Motor neuron (in vitro differentiated cells): Measurements from ENCODE around the gene FAM171A2. TPM values are rescaled to one million over a fixed set of nuclear protein-coding genes. Genes with fewer than 3 reads are reported as not detected.
A peak's percentile ranks its signal among the peaks of the same experiment; 100 is the strongest.

Source experiments
- ATAC-seq, 8 experiments: fragments of 200-7000 bp; cut with Tn5 transposase; replicated peaks in 6 of 8; 2 replicates each; pipeline ENCODE4 v1.8.0; 2021; ENCODE audit warnings: mild to moderate bottlenecking in 8 of 8, moderate library complexity in 8 of 8
- H3K27ac ChIP-seq, 2 donors: fragments of 250-450 bp; sonication (Bioruptor Pico); 2 replicates each; pipeline ENCODE4 v1.9.0; 2021; ENCODE audit warnings: antibody characterized with exemption in 2 of 2, mild to moderate bottlenecking in 2 of 2, moderate library complexity in 1 of 2
- H3K4me1 ChIP-seq, 2 donors: fragments of 250-450 bp; sonication (Bioruptor Pico); replicated peaks in 1 of 2; 2 replicates each; pipeline ENCODE4 v1.6.1; 2021; ENCODE audit warnings: antibody characterized with exemption in 2 of 2, mild to moderate bottlenecking in 2 of 2, moderate library complexity in 1 of 2
- H3K4me3 ChIP-seq, 5 donors: fragments of 250-450 bp; sonication (Bioruptor Pico); 2 replicates each; pipeline ENCODE4 v1.9.0; 2021; ENCODE audit warnings: antibody characterized with exemption in 5 of 5, mild to moderate bottlenecking in 5 of 5, moderate library complexity in 4 of 5
- WGBS, 10 experiments: fragments of 450-650 bp; shearing (Covaris generic); methylation state at CpG; one replicate each; pipeline ENCODE4 v1.0.0; 2022; 5-methylcytosine and 5-hydroxymethylcytosine counted together
- in situ Hi-C, 9 experiments: fragments of 400-800 bp; cut with MboI; loops; one replicate each; pipeline ENCODE4 v1.15.0; 2021; ENCODE audit warnings: low sequenced_read_pairs in 9 of 9, low pct_unique_long_range_greater_than_20kb in 2 of 9; ENCODE audit not compliant: unreplicated experiment in 9 of 9
- total RNA-seq, 8 experiments: library from RNA; unstranded; fragments of 300-600 nt; gene quantifications; 2 replicates each; pipeline versions ENCODE4 v1.2.3 to v1.2.4, GENCODE V29; 2022

Gene FAM171A2
- total RNA-seq, 8 experiments from 2014 or later, result 0.81 to 30.1 (median 22.7) TPM

DNA sequence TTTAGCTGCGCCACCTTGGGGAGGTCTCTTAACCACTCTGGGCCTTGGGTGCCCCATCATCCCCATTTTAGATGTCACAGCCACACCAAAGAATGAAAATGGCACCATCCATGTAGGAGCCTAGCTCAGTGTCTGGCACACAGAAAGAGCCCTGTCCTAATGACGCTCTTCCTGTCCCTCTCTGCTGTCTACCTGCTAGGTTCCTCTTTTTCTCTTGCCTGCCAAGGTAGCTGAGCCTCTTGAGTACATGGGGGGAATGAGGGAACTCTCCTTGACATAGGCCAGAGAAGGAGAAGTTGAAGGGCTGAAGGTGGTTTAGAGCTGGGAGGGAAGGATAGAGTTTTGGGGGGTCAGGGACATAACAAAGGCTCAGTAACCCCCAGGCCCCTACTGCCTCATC, 53.5 kb downstream of the FAM171A2 start:
- no peak for ATAC-seq
- Histone ChIP-seq H3K4me1 (peaks cover 23 to 40% of the 10 kb centered on the region in 2 donors), H3K27ac (peak overlapping the region in 1 of 2 donors; percentile 49), H3K4me3 (peak overlapping the region in 4 of 5 donors; percentile 3 to 51 (median 12))
- 38 to 67% (median 60%) methylated on average over 1 of the region's 2 CpGs; no CpG with 5 or more reads in 7 of the 10 experiments for WGBS, 10 experiments
- in situ Hi-C loops, result loop anchor here in 1 of 9 experiments (10.0 kb wide), 1 partner anchor 85 kb away; no protein-coding TSS in a partner anchor

DNA sequence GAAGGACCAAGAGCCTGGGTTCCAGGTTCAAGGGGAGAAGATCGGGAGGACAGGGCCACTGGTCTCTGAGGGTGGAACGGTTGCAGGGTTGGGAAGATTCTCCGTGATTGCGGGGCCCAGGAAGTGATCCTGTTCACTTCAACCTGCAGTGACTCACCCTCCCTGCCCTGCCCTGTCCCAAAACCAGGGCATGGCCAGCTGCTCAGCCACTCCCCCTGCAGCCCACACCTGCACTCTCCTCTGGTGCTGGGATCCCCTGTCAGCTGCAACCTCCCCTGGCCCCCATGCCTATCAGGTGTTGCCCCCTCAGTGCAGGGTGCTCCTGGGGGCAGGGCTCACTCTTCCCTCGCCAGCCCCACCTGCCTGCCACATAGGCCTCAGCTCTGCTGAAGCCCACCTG, 54.2 kb downstream of the FAM171A2 start:
- no peak for ATAC-seq
- in situ Hi-C loops, result loop anchor here in 1 of 9 experiments (10.0 kb wide), 1 partner anchor 85 kb away; no protein-coding TSS in a partner anchor

DNA sequence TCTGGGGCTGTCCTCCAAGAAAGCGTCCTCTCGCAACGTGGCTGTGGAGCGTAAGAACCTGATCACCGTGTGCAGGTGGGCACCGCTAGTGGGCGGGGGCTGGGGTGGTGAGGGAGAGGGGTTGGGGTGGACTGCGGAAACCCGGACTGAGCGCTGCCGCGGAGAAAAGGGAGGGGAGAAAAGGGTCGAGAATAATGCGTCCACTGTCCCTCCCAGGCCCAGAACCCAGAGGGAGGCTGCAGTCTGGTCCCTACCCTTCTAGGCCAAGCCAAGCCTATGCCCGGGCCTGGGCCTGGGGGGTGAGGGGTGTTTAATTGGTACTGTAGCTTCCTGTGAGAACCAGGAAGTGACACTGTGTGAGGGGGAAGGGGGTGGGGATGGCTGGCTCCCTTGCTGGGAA, 54.8 kb downstream of the FAM171A2 start:
- Histone ChIP-seq H3K27ac (peak overlapping the region; percentile 52 to 86), H3K4me1 (peaks cover 20 to 34% of the 10 kb centered on the region in 2 donors), H3K4me3 (peak overlapping the region; percentile 40 to 60 (median 56))
- peak in 6 of 8 experiments; percentile 3 to 26 (median 10) for ATAC-seq
- 0% methylated on average over 7 of the region's 15 CpGs; no CpG with 5 or more reads in 9 of the 10 experiments for WGBS, 10 experiments
- in situ Hi-C loops, result loop anchor here in 1 of 9 experiments (10.0 kb wide), 1 partner anchor 84 kb away; no protein-coding TSS in a partner anchor

More for the DNA sequence above, 54.2 kb downstream of the FAM171A2 start:
- Histone ChIP-seq H3K4me1 (peaks cover 20 to 34% of the 10 kb centered on the region in 2 donors), H3K27ac (peak overlapping the region in 1 of 2 donors; percentile 52), H3K4me3 (peak overlapping the region; percentile 40 to 60 (median 56))
- WGBS, 10 experiments, result 14 to 20% methylated on average over 1 of the region's 5 CpGs; no CpG with 5 or more reads in 8 of the 10 experiments

DNA sequence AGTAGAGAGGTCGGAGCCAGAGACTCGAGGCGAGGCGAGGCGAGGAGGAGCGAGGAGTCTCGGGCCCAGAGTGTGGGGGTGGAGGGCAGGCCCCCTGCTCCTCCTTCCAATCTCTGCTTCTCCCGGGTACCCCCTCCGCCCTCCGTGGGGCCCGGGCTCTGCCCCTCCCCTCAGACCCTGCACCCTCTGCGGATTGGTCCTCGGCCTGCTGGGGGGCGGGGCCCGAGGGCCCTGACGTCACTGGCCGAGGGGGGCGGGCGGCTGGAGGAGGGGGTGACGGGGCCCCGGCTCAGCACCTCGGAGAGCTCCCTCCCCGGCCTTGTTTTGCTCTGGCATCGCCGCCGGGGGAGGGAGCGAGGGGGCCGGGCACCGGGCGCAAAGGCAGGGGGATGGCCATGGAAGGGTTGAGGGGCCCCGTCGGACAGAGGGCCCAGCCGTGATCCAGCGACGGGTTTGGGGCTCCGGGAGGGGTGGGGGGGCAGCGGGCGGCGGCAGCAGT, 55.3 kb downstream of the FAM171A2 start, which contains the start of gene RUNDC3A:
Gene RUNDC3A (plus strand): TSS at position 282 of the 499 bp plus-strand sequence. CDS start 232 bp downstream, outside the sequence.
- peak; percentile 88 to 94 (median 92) for ATAC-seq
- WGBS, 10 experiments, result no CpG with 5 or more reads among the region's 39 CpGs
- in situ Hi-C loops, result loop anchor here in 1 of 9 experiments (10.0 kb wide), 1 partner anchor 84 kb away; no protein-coding TSS in a partner anchor
- Histone ChIP-seq H3K4me3 (peak within 1 kb of the TSS; percentile 40 to 60 (median 56)), H3K4me1 (peaks cover 20 to 34% of the 10 kb centered on the region in 2 donors), H3K27ac (peak within 1 kb of the TSS; percentile 71 to 86)

DNA sequence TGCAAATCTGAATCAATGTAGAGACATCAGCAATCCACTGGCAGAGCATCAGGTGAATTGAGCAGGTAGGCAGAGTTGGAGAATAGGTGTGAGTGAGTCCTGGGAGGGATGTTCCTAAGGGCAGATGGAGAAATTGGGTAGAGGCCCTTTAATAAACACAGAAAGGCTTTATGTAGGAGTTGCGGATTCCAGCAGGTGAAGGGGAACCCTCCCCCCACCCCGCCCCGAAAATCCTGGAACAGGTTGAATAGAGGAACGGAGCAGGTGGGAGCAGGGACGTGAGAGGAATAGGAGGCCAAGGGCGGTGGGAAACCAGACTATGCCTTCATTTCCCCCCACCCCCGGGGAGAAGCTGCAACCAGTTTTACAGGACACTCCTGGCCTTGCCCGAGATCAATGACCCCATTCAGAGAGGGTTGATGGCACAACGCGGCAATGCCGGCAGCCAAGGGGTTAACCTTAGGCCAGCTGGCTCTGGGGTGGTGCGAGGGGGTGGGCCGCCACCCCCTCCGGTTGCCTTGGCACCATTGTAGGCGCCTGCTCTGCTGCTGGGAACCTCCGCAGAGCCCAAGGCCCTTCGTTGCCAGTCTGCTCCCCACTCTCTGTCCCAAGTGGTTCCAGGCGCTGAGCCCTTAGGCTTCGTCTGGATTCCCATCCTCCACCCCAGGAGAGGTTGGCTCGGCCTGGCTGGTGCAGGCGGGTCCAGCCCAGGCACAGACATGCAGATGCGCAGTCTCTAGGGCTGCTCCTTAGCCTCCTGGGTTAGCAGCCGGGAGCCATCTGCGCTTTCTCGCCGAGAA, 56.1 kb downstream of the FAM171A2 start:
- Histone ChIP-seq H3K4me1 (peaks cover 20 to 34% of the 10 kb centered on the region in 2 donors), H3K4me3 (peak overlapping the region; percentile 40 to 60 (median 56)), H3K27ac (peak overlapping the region; percentile 71 to 86)
- ATAC-seq, result peak; percentile 73 to 90 (median 80)
- in situ Hi-C loops, result loop anchor here in 1 of 9 experiments (10.0 kb wide), 1 partner anchor 83 kb away; no protein-coding TSS in a partner anchor
- WGBS, 10 experiments, result 0 to 10% (median 0%) methylated on average over 1 to 5 of the region's 26 CpGs; no CpG with 5 or more reads in 4 of the 10 experiments

DNA sequence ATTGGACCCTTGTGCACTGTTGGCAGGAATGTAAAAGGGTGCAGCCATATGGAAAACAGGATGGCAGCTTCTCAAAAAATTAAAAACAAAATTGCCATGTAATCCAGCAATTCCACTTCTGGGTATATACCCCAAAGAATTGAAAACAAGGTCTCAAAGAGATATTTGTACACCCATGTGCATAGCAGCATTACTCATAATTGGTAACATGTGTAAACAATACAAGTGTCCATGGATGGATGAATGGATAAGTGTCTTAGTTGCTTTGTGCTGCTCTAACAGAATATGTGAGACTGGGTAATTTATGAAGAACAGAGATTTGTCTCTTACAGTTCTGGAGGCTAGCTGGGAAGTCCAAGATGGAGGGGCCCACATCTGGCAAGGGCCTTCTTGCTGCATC, 59.0 kb downstream of the FAM171A2 start:
- H3K27ac ChIP-seq, result no peak overlapping the region
- in situ Hi-C loops, result loop anchor here in 1 of 9 experiments (10.0 kb wide), 1 partner anchor 80 kb away; no protein-coding TSS in a partner anchor
- no peak overlapping the region for H3K4me3 ChIP-seq
- H3K4me1 ChIP-seq, result peaks cover 5 to 10% of the 10 kb centered on the region in 2 donors
- no peak for ATAC-seq

Other genes starting within 250 kb of the FAM171A2 start
- 10 to 100 TPM; 15.9 to 60.5 (median 41.7) TPM for gene HDAC5, start 240.2 kb downstream of the FAM171A2 start, total RNA-seq
- 1 to 10 TPM in 4 of 8 experiments, under 1 TPM in 4; 0.61 to 5.1 (median 1.1) TPM for gene HROB, start 221.9 kb downstream of the FAM171A2 start, total RNA-seq
- gene ASB16, start 193.1 kb downstream of the FAM171A2 start, total RNA-seq, result 1 to 10 TPM in 6 of 8 experiments, under 1 TPM in 2; 0.60 to 3.4 (median 1.5) TPM
- 10 to 100 TPM; 24.0 to 41.8 (median 31.8) TPM for gene TMUB2, start 176.9 kb downstream of the FAM171A2 start, total RNA-seq
- 10 to 100 TPM; 32.3 to 59.2 (median 50.3) TPM for gene ATXN7L3, start 164.0 kb downstream of the FAM171A2 start, total RNA-seq
- 10 to 100 TPM; 34.4 to 94.0 (median 55.9) TPM for gene UBTF, start 144.2 kb downstream of the FAM171A2 start, total RNA-seq
- gene SLC4A1, start 95.7 kb downstream of the FAM171A2 start, total RNA-seq, result under 1 TPM in 7 of 8 experiments, not detected in 1; 0.05 to 0.62 (median 0.10) TPM
- 10 to 100 TPM in 5 of 8 experiments, 1 to 10 TPM in 3; 1.8 to 84.1 (median 49.1) TPM for gene RUNDC3A, start 55.3 kb downstream of the FAM171A2 start, total RNA-seq
- gene SLC25A39, start 39.0 kb downstream of the FAM171A2 start, total RNA-seq, result 100 to 1,000 TPM in 2 of 8 experiments, 10 to 100 TPM in 6; 28.7 to 148 (median 56.1) TPM
- 100 to 1,000 TPM in 4 of 8 experiments, 10 to 100 TPM in 4; 19.0 to 448 (median 77.5) TPM for gene GRN, start 18.6 kb downstream of the FAM171A2 start, total RNA-seq
- 1 to 10 TPM in 6 of 8 experiments, under 1 TPM in 2; 0.38 to 3.4 (median 1.5) TPM for gene ITGA2B, start 25.8 kb upstream of the FAM171A2 start, total RNA-seq
- 10 to 100 TPM; 25.6 to 96.4 (median 29.7) TPM for gene GPATCH8, start 139.6 kb upstream of the FAM171A2 start, total RNA-seq
- gene FZD2, start 193.6 kb upstream of the FAM171A2 start, total RNA-seq, result 10 to 100 TPM in 4 of 8 experiments, 1 to 10 TPM in 4; 1.0 to 34.2 (median 11.7) TPM